HepG2 (cell line): Measurements from ENCODE around the gene RNF126. TPM values are rescaled to one million over a fixed set of nuclear protein-coding genes. Genes with fewer than 3 reads are reported as not detected.

Experiments used
- ATAC-seq: fragments of 200-7000 bp; cut with Tn5 transposase; 3 replicates; pipeline ENCODE4 v1.9.1; 2020; ENCODE audit warnings: mild to moderate bottlenecking, moderate library complexity
- BruUV-seq: library from RNA; stranded (reverse); fragments of 400-500 nt; replicated peaks from 2 replicates; lab custom pipeline; 2021; lab: Mats Ljungman, UMichigan
- CTCF ChIA-PET: fragments of 300-600 bp; formaldehyde crosslinking; extraction: SDS; loops from one replicate; lab custom pipeline; 2021; ENCODE audit warnings: low total read pairs, inconsistent platforms, low intra/inter-chr PET ratio; lab: Yijun Ruan, JAX
- POLR2A ChIA-PET: fragments of 350-600 bp; sonication (Branson Sonifier 250); formaldehyde crosslinking; loops from one replicate; lab custom pipeline; 2020; ENCODE audit warnings: antibody characterized with exemption, inconsistent platforms; lab: Yijun Ruan, JAX
- DNase-seq: peaks from one replicate; pipeline ENCODE4 v3.0.0-alpha.2; 2015; ENCODE audit warnings: low spot score
- FAIRE-seq: peaks from 3 replicates; lab custom pipeline; 2011; peaks lifted over from hg19 to GRCh38; lab: Jason Lieb, UNC
- H2AFZ ChIP-seq: one replicate; pipeline ENCODE4 v1.6.1; 2011; ENCODE audit warnings: low read length, inconsistent platforms
- H3K27ac ChIP-seq: fragments of 300-600 bp; 3 replicates; pipeline ENCODE4 v1.8.0; 2011; ENCODE audit warnings: mixed run types, mild to moderate bottlenecking, mixed read lengths, low read length, inconsistent platforms; ENCODE audit not compliant: insufficient read depth; ENCODE audit errors: extremely low read length
- H3K27me3 ChIP-seq, 2 experiments: fragments of 200-600 bp in 1 of 2; 2 replicates in 1 of 2; 3 replicates in 1 of 2; pipeline versions ENCODE4 v1.6.0 to v1.8.0; 2011; ENCODE audit warnings: low read length in 2 of 2, mild to moderate bottlenecking in 2 of 2, moderate library complexity in 2 of 2, inconsistent platforms in 1 of 2; ENCODE audit not compliant: insufficient read depth in 2 of 2, control insufficient read depth in 1 of 2
- H3K36me3 ChIP-seq, 2 experiments: fragments of 200-600 bp in 1 of 2; replicated peaks in 1 of 2; 2 replicates in 1 of 2; 3 replicates in 1 of 2; pipeline versions ENCODE4 v1.5.1 to v1.8.0; 2011; ENCODE audit warnings: low read length in 2 of 2, inconsistent platforms in 1 of 2; ENCODE audit not compliant: insufficient read depth in 2 of 2, control insufficient read depth in 1 of 2
- H3K4me1 ChIP-seq: 2 replicates; pipeline ENCODE4 v1.5.1; 2012; ENCODE audit warnings: low read length, inconsistent platforms; ENCODE audit not compliant: insufficient read depth
- H3K4me2 ChIP-seq: 2 replicates; pipeline ENCODE4 v1.6.0; 2011; ENCODE audit warnings: low read depth, low read length, inconsistent platforms
- H3K4me3 ChIP-seq, 3 experiments: fragments of 200-600 bp in 1 of 3; sonication (generic), shearing (Covaris generic) in 1 of 3; replicated peaks in 1 of 3; 2 replicates each; pipeline ENCODE4 v1.5.1; 2011 to 2016; ENCODE audit warnings: low read length in 3 of 3, inconsistent platforms in 2 of 3, low read depth in 2 of 3, mild to moderate bottlenecking in 2 of 3, control low read depth in 1 of 3, mixed read lengths in 1 of 3; ENCODE audit not compliant: insufficient read depth in 1 of 3
- H3K79me2 ChIP-seq: one replicate; pipeline ENCODE4 v1.6.1; 2011; ENCODE audit warnings: low read length, inconsistent platforms; ENCODE audit not compliant: insufficient read depth
- H3K9ac ChIP-seq: 2 replicates; pipeline ENCODE4 v1.6.0; 2011; ENCODE audit warnings: mild to moderate bottlenecking, low read depth, low read length, inconsistent platforms; ENCODE audit not compliant: insufficient read depth
- H3K9me3 ChIP-seq: 2 replicates; pipeline ENCODE4 v1.5.1; 2012; ENCODE audit warnings: mild to moderate bottlenecking, low read length
- H4K20me1 ChIP-seq: 2 replicates; pipeline ENCODE4 v1.6.0; 2011; ENCODE audit warnings: inconsistent platforms, mild to moderate bottlenecking, low read length, moderate library complexity; ENCODE audit not compliant: insufficient read depth
- AGO2 ChIP-seq: fragments of 200-400 bp; formaldehyde crosslinking; optimal IDR thresholded peaks from 2 replicates; pipeline ENCODE3; 2017; ENCODE audit warnings: mild to moderate bottlenecking, low read depth, low read length, moderate library complexity
- E2F1 ChIP-seq: sonication (generic); formaldehyde crosslinking; IDR thresholded peaks from 2 replicates; pipeline ENCODE4 v1.5.0; 2020; ENCODE audit warnings: missing genetic modification reagents
- ELF1 ChIP-seq: sonication (generic); formaldehyde crosslinking; IDR thresholded peaks from 2 replicates; pipeline ENCODE4 v1.4.0; 2020; ENCODE audit warnings: missing genetic modification reagents
- MATR3 ChIP-seq: sonication (generic); formaldehyde crosslinking; IDR thresholded peaks from 2 replicates; pipeline ENCODE4 v1.4.0; 2020; ENCODE audit warnings: missing genetic modification reagents
- NFE2 ChIP-seq: sonication (generic); formaldehyde crosslinking; IDR thresholded peaks from 2 replicates; pipeline ENCODE4 v1.4.0; 2020; ENCODE audit warnings: missing genetic modification reagents
- POLR2AphosphoS2 ChIP-seq: IDR thresholded peaks from 2 replicates; pipeline ENCODE4 v1.6.1; 2011; ENCODE audit warnings: low read depth, low read length, improper control_type of control experiment
- SIN3B ChIP-seq: fragments of 150-350 bp; IDR thresholded peaks from 2 replicates; pipeline ENCODE4 v1.6.1; 2014; ENCODE audit warnings: low read length
- TFAP4 ChIP-seq: sonication (generic); IDR thresholded peaks from 2 replicates; pipeline ENCODE4 v1.6.1; 2016; ENCODE audit warnings: low read depth, borderline replicate concordance
- ZNF101 ChIP-seq: sonication (generic); formaldehyde crosslinking; IDR thresholded peaks from 2 replicates; pipeline ENCODE4 v1.4.0; 2020; ENCODE audit warnings: mild to moderate bottlenecking, low read depth, missing genetic modification reagents, borderline replicate concordance
- ZNF543 ChIP-seq: sonication (generic); formaldehyde crosslinking; IDR thresholded peaks from 2 replicates; pipeline ENCODE4 v1.4.0; 2020; ENCODE audit warnings: mild to moderate bottlenecking, missing genetic modification reagents
- ZNF710 ChIP-seq: sonication (generic); formaldehyde crosslinking; IDR thresholded peaks from 2 replicates; pipeline ENCODE4 v1.5.0; 2020; ENCODE audit warnings: mild to moderate bottlenecking, missing genetic modification reagents, borderline replicate concordance
- WGBS: methylation state at CpG from one replicate; pipeline ENCODE4 v1.1.6; 2017; ENCODE audit warnings: low lambda C conversion rate; 5-methylcytosine and 5-hydroxymethylcytosine counted together
- in situ Hi-C: cut with HindIII; loops from 2 replicates; pipeline ENCODE4 v1.10.0; 2017; ENCODE audit warnings: low pct_unique_long_range_greater_than_20kb; ENCODE audit not compliant: extremely low pct_ligation_motif_present
- intact Hi-C: fragments of 100-400 bp; cut with micrococcal nuclease; formaldehyde crosslinking; loops from one replicate; pipeline ENCODE4 v1.10.0; 2022; ENCODE audit not compliant: unreplicated experiment
- polyA plus RNA-seq, 8 experiments: library from polyadenylated mRNA; depleted of rRNA in 3 of 8; stranded (reverse) in 7 of 8; unstranded in 1 of 8; fragments of >200 nt; fragmentation: Illumina TruSeq in 4 of 8; extraction: Trizol in 4 of 8; gene quantifications; 2 replicates each; pipeline versions ENCODE4 v1.2.1 to v1.2.3, GENCODE V29; 2011 to 2016; ENCODE audit warnings: low read depth in 4 of 8, missing spikeins in 1 of 8, mixed read lengths in 1 of 8; ENCODE audit not compliant: insufficient read depth in 1 of 8
- total RNA-seq, 5 experiments: library from RNA; depleted of rRNA; stranded (reverse); fragments of >200 nt; fragmentation: Illumina TruSeq; extraction: Trizol; gene quantifications; 2 replicates each; pipeline ENCODE4 v1.2.3, GENCODE V29; 2016; ENCODE audit warnings: low read depth in 1 of 5
- TF ChIP-seq, protein P1 (sequence below): IDR thresholded peaks from 2 replicates; pipeline ENCODE4 v1.6.1; 2016; ENCODE audit warnings: missing genetic modification reagents, missing compliant biosample characterization

RNF126 gene
- total and polyA plus RNA-seq, 2 of the 13 experiments (the other 11 are each of a cell fraction or from before 2014, with no cell fraction given), result 23.2 to 34.0 TPM

DNA sequence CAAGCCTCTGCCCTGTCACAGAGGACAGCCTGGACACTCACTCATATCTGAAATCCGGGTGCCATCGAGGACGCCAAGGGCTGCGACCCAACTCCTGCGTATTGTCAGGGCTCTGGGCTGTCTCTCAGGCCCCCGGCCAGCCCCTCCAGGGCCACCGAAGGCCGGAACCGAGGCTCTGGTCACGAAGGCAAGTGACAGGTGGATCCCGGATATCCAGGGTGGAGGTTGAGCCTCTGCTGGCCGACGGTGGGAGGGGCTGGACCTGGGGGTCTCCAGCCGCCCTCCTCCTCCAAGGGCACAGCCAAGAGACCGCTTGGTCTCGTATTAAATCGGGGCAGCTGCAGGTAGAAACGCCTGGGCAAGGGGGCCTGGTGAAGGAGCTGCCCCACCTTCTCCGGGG lies 5.4 kb downstream of the RNF126 start:
- Histone ChIP-seq H2AFZ (no peak overlapping the region), H3K4me3 (no peak overlapping the region), H3K27ac (no peak overlapping the region), H3K36me3 (peaks cover 15 to 47% of the 10 kb centered on the region in 2 experiments; a peak in 4 of 5 replicates), H4K20me1 (peaks cover 87% of the 10 kb centered on the region), H3K4me2 (no peak overlapping the region), H3K9me3 (no peaks in the 10 kb centered on the region), H3K9ac (no peak overlapping the region)
- in situ Hi-C loops, result no loop called here
- ChIA-PET POLR2A (interaction anchor here (1.1 kb wide), 1 partner anchor 24 kb away, joined by 3 read pairs; the partner anchor contains the start of gene POLRMT), CTCF (no interaction called here)
- ATAC-seq (no peak), DNase-seq (no peak)
- TF ChIP-seq ELF1 (CRISPR knock-in tag) (no peak), AGO2 (peak; percentile 12)
- TF ChIP-seq, protein P1, sequence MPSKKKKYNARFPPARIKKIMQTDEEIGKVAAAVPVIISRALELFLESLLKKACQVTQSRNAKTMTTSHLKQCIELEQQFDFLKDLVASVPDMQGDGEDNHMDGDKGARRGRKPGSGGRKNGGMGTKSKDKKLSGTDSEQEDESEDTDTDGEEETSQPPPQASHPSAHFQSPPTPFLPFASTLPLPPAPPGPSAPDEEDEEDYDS (CRISPR knock-in tag), result no peak
- TF ChIP-seq, all 625 proteins: peak for 1
- intact Hi-C loops, result no loop called here
- 90% methylated on average over 2 of the region's 19 CpGs for WGBS
- H3K27me3 ChIP-seq, result no peaks in the 10 kb centered on the region; a peak in 1 of 5 replicates
- no peak for FAIRE-seq
- peaks cover 42% of the 10 kb centered on the region for H3K4me1 ChIP-seq
- no TSS peak for BruUV-seq
- peaks cover 96% of the 10 kb centered on the region for H3K79me2 ChIP-seq

DNA sequence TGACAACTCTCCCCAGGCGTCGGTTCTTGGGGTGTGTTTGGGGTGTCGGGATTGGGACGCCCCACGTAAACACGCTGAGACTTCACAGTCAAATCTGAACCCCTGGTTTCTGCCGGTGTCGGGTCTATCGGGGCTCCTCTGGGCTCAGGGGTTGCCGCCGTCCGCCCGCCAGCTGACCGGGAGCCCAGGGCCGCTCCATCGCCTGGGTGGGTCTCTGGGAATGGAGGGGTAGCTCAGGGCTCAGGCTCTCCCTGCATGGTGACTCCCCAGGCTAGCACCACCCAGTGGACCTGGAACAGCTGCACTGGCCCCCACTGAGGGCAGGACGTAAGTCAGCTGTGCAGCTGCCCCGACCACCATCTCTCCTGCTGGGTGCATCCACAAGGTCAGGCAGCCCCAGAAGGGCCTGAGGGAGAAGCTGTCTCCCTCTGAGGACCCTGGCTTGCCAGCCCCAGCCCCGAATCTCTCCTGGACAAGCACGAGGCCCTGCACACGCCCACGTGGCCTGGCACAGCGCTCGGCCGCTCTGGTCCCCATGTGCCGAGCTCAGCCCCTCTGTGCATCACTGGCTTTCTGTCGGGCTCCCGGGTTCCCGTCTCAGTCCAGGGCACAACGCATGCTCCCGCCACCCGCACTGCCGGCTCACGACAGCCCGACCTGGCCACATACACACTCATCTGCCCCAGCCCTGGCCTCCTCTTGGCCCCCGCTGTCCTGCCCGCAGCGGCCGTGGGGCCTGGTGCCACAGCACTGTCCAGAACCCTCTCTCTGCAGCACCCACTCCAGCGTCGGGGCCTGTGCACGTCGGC lies 6.1 kb downstream of the RNF126 start:
- Histone ChIP-seq H3K9me3 (no peaks in the 10 kb centered on the region), H4K20me1 (peaks cover 93% of the 10 kb centered on the region), H3K79me2 (peaks cover 95% of the 10 kb centered on the region), H3K27ac (no peak overlapping the region), H3K4me1 (peaks cover 42% of the 10 kb centered on the region), H3K9ac (no peak overlapping the region), H3K4me3 (no peak overlapping the region), H3K36me3 (peaks cover 20 to 54% of the 10 kb centered on the region in 2 experiments), H3K27me3 (no peaks in the 10 kb centered on the region; a peak in 1 of 5 replicates), H3K4me2 (no peak overlapping the region), H2AFZ (no peak overlapping the region)
- in situ Hi-C loops (no loop called here), intact Hi-C loops (no loop called here)
- DNase-seq, result no peak
- ChIA-PET POLR2A (no interaction called here), CTCF (no interaction called here)
- ATAC-seq, result no peak
- WGBS, result 94% methylated on average over 35 of the region's 43 CpGs
- no peak for FAIRE-seq
- BruUV-seq, result no TSS peak
- TF ChIP-seq TFAP4, result peak; percentile 40; the same call in 1 of the 2 replicates
- TF ChIP-seq SIN3B, result no peak
- no peak for TF ChIP-seq POLR2AphosphoS2
- no peak for TF ChIP-seq E2F1
- TF ChIP-seq ZNF710 (CRISPR knock-in tag), result no peak
- TF ChIP-seq NFE2, result no peak
- no peak for TF ChIP-seq MATR3
- no peak for TF ChIP-seq ZNF101 (CRISPR knock-in tag)
- no peak for TF ChIP-seq ZNF543 (CRISPR knock-in tag)
